Stomach (tissue), 9 donors: ENCODE data around the gene SNRNP40. TPM values are rescaled to one million over a fixed set of nuclear protein-coding genes. Genes with fewer than 3 reads are reported as not detected.

Experiments used
- DNase-seq, 2 donors: peaks; one replicate each; pipeline versions ENCODE4 v3.0.0 to v3.0.0-alpha.2; 2013 to 2019
- H3K27ac ChIP-seq, 5 donors: fragments of 200-600 bp in 4 of 5; sonication (generic) in 4 of 5; one replicate each; pipeline ENCODE4 v1.5.1; 2013 to 2019; ENCODE audit warnings: mild to moderate bottlenecking in 1 of 5, moderate library complexity in 1 of 5
- H3K27me3 ChIP-seq, 3 donors: fragments of 200-600 bp; sonication (generic); one replicate each; pipeline ENCODE4 v1.5.1; 2017 to 2019; ENCODE audit warnings: mixed run types in 1 of 3
- H3K36me3 ChIP-seq, 4 donors: fragments of 200-600 bp; sonication (generic); 1 replicate in 3 of 4; 2 replicates in 1 of 4; pipeline ENCODE4 v1.5.1; 2016 to 2019
- H3K4me1 ChIP-seq, 4 donors: fragments of 200-600 bp; sonication (generic); one replicate each; pipeline ENCODE4 v1.5.1; 2016 to 2019
- H3K4me3 ChIP-seq, 4 donors: fragments of 200-600 bp; sonication (generic) in 3 of 4; one replicate each; pipeline ENCODE4 v1.5.1; 2016 to 2019; ENCODE audit warnings: mild to moderate bottlenecking in 1 of 4
- H3K9me3 ChIP-seq, 4 donors: fragments of 200-600 bp; sonication (generic); one replicate each; pipeline ENCODE4 v1.5.1; 2016 to 2019
- EP300 ChIP-seq: sonication (generic); formaldehyde crosslinking; IDR thresholded peaks from one replicate; pipeline ENCODE4 v1.6.1; 2017; ENCODE audit warnings: antibody characterized with exemption
- POLR2A ChIP-seq, 4 donors: fragments of 450-650 bp; IDR thresholded peaks; one replicate each; pipeline ENCODE4 v1.6.1; 2016; ENCODE audit warnings: antibody characterized with exemption in 4 of 4, control low read depth in 2 of 4, mild to moderate bottlenecking in 1 of 4, moderate library complexity in 1 of 4
- POLR2AphosphoS5 ChIP-seq, 3 donors: sonication (generic); formaldehyde crosslinking; IDR thresholded peaks; one replicate each; pipeline ENCODE4 v1.6.1; 2016; ENCODE audit warnings: antibody characterized with exemption in 3 of 3
- WGBS, 5 donors: extraction: QIAGEN DNeasy Blood & Tissue Kit in 3 of 5; methylation state at CpG; one replicate each; pipeline versions ENCODE4 v1.1.5 to v1.1.7; 2013 to 2018; 5-methylcytosine and 5-hydroxymethylcytosine counted together
- intact Hi-C: fragments of 100-400 bp; cut with DNase I; formaldehyde crosslinking; loops from one replicate; pipeline ENCODE4 v1.15.1; 2023; ENCODE audit warnings: low total_unique reads
- polyA plus RNA-seq, 3 donors: library from polyadenylated mRNA; stranded (reverse); fragments of 200-250 nt; gene quantifications; one replicate each; pipeline ENCODE4 v1.2.3, GENCODE V29; 2013
- total RNA-seq, 5 donors: library from RNA; depleted of rRNA; stranded (reverse); fragments of >200 nt; gene quantifications; one replicate each; pipeline versions ENCODE4 v1.1.0 to v1.2.3, GENCODE V29; 2014 to 2016
- TF ChIP-seq, protein P1 (sequence below), 7 experiments: fragments of 450-650 bp in 4 of 7; fragments of 200-600 bp in 3 of 7; sonication (generic) in 3 of 7; IDR thresholded peaks; one replicate each; pipeline ENCODE4 v1.5.1; 2016 to 2019; ENCODE audit warnings: antibody characterized with exemption in 7 of 7, control low read depth in 2 of 7, mild to moderate bottlenecking in 1 of 7
- donor health status: healthy with polysubstance abuse.
- donor health status: Bipolar disorder and iron deficiency.
- donor health status: healthy.

The SNRNP40 gene
- total and polyA plus RNA-seq, 8 donors: 1.8 to 100 (median 19.5) TPM

DNA sequence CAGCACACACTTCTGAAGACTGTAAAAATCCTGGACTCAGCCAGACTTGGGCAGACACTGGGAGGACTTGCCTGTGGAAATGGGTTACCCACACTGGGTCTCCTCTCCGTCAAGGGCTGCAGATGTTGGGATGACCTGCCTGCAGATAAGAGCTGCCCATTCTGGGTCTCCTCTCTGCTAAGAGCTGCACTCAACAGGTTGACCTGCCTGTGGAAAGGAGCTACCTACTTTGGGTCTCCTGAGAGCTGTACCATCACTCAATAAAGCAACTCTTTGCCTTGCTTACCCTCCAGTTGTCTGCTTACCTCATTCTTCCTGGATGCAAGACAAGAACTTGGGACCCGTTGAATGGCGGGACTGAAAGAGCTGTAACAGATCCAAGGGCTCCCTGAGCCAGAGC is 28.4 kb upstream of the SNRNP40 start:
- DNase-seq: no peak
- intact Hi-C loops: no loop called here
- TF ChIP-seq POLR2AphosphoS5 (IDR thresholded peaks at IDR 0.05): no peak
- TF ChIP-seq POLR2A (IDR thresholded peaks at IDR 0.05): no peak
- TF ChIP-seq, protein P1, sequence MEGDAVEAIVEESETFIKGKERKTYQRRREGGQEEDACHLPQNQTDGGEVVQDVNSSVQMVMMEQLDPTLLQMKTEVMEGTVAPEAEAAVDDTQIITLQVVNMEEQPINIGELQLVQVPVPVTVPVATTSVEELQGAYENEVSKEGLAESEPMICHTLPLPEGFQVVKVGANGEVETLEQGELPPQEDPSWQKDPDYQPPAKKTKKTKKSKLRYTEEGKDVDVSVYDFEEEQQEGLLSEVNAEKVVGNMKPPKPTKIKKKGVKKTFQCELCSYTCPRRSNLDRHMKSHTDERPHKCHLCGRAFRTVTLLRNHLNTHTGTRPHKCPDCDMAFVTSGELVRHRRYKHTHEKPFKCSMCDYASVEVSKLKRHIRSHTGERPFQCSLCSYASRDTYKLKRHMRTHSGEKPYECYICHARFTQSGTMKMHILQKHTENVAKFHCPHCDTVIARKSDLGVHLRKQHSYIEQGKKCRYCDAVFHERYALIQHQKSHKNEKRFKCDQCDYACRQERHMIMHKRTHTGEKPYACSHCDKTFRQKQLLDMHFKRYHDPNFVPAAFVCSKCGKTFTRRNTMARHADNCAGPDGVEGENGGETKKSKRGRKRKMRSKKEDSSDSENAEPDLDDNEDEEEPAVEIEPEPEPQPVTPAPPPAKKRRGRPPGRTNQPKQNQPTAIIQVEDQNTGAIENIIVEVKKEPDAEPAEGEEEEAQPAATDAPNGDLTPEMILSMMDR (IDR thresholded peaks at IDR 0.05): no peak
- no peak for TF ChIP-seq EP300
- H3K36me3 ChIP-seq: peaks cover 0 to 44% (median 41%) of the 10 kb centered on the region in 4 donors
- no peaks in the 10 kb centered on the region for H3K9me3 ChIP-seq
- no peaks in the 10 kb centered on the region for H3K27me3 ChIP-seq
- H3K27ac ChIP-seq: no peak overlapping the region
- WGBS, 5 donors: 92 to 99% (median 94%) methylated on average over 3 of the region's 3 CpGs
- no peak overlapping the region for H3K4me3 ChIP-seq
- no peaks in the 10 kb centered on the region for H3K4me1 ChIP-seq

- 90 to 100% (median 99%) methylated on average over 3 to 4 of the region's 4 CpGs for WGBS, 5 donors
- H3K4me3 ChIP-seq: no peak overlapping the region
- no peaks in the 10 kb centered on the region for H3K9me3 ChIP-seq
- no peak overlapping the region for H3K27ac ChIP-seq
- H3K36me3 ChIP-seq: peaks cover 0 to 53% (median 50%) of the 10 kb centered on the region in 4 donors
- TF ChIP-seq POLR2AphosphoS5 (IDR thresholded peaks at IDR 0.05): no peak
- TF ChIP-seq, protein P1 (IDR thresholded peaks at IDR 0.05): no peak
- TF ChIP-seq POLR2A (IDR thresholded peaks at IDR 0.05): no peak
- TF ChIP-seq EP300: no peak
- no peaks in the 10 kb centered on the region for H3K4me1 ChIP-seq
- no peak for DNase-seq
- intact Hi-C loops: no loop called here
- H3K27me3 ChIP-seq: no peaks in the 10 kb centered on the region
These were observed 27.5 kb upstream of the SNRNP40 start for GRCh38 chr1:31324093-31324492.

GRCh38 chr1:31318146-31318545 is 21.6 kb upstream of the SNRNP40 start:
- DNase-seq: no peak
- intact Hi-C loops: no loop called here
- Histone ChIP-seq H3K27me3 (no peaks in the 10 kb centered on the region), H3K4me3 (no peak overlapping the region), H3K4me1 (no peaks in the 10 kb centered on the region), H3K36me3 (peaks cover 14 to 94% (median 83%) of the 10 kb centered on the region in 4 donors), H3K27ac (no peak overlapping the region), H3K9me3 (no peaks in the 10 kb centered on the region)
- 53 to 79% (median 67%) methylated on average over 1 of the region's 1 CpG for WGBS, 5 donors
- TF ChIP-seq POLR2A (IDR thresholded peaks at IDR 0.05) (no peak), EP300 (no peak), POLR2AphosphoS5 (IDR thresholded peaks at IDR 0.05) (no peak)
- TF ChIP-seq, protein P1 (IDR thresholded peaks at IDR 0.05): no peak

- Histone ChIP-seq H3K27ac (no peak overlapping the region), H3K4me3 (no peak overlapping the region), H3K4me1 (no peaks in the 10 kb centered on the region), H3K27me3 (no peaks in the 10 kb centered on the region), H3K36me3 (peaks cover 22 to 99% (median 98%) of the 10 kb centered on the region in 4 donors), H3K9me3 (no peaks in the 10 kb centered on the region)
- TF ChIP-seq, protein P1 (IDR thresholded peaks at IDR 0.05): no peak
- TF ChIP-seq POLR2AphosphoS5 (IDR thresholded peaks at IDR 0.05) (no peak), EP300 (no peak), POLR2A (IDR thresholded peaks at IDR 0.05) (no peak)
- DNase-seq: no peak
- intact Hi-C loops: no loop called here
- WGBS, 5 donors: 91 to 98% (median 96%) methylated on average over 3 of the region's 3 CpGs
These were observed 19.3 kb upstream of the SNRNP40 start for GRCh38 chr1:31315902-31316301.
